Measurements from ENCODE around the gene MSMB.

The MSMB gene

GRCh38 chr10:46040004-46040403 lies 6.1 kb downstream of the MSMB start:
- TF ChIP-seq CTCF (IDR thresholded peaks at IDR 0.05; ENCODE audit: unreplicated experiment in 3 of 3), result no peak
- peaks cover 5% of the 10 kb centered on the region for H3K27me3 Mint-ChIP-seq (ENCODE audit: low read depth)
- no peak overlapping the region for H3K27ac Mint-ChIP-seq
- H3K36me3 Mint-ChIP-seq (ENCODE audit: low read depth), result no peaks in the 10 kb centered on the region
- H3K9me3 Mint-ChIP-seq, result no peaks in the 10 kb centered on the region
- H3K4me1 Mint-ChIP-seq, result no peaks in the 10 kb centered on the region
- no peak overlapping the region for H3K4me3 Mint-ChIP-seq

- Mint-ChIP-seq H3K27ac (no peak overlapping the region), H3K9me3 (no peaks in the 10 kb centered on the region), H3K4me3 (no peak overlapping the region)
Observed at GRCh38 chr10:46037107-46037825, 8.8 kb downstream of the MSMB start.

GRCh38 chr10:46035923-46036849 lies 9.9 kb downstream of the MSMB start:
- Mint-ChIP-seq H3K27me3 (ENCODE audit: low read depth) (no peaks in the 10 kb centered on the region), H3K9me3 (no peaks in the 10 kb centered on the region), H3K4me3 (no peak overlapping the region), H3K36me3 (ENCODE audit: low read depth) (no peaks in the 10 kb centered on the region), H3K27ac (no peak overlapping the region), H3K4me1 (no peaks in the 10 kb centered on the region)
- TF ChIP-seq CTCF (IDR thresholded peaks at IDR 0.05; ENCODE audit: unreplicated experiment in 3 of 3), result no peak

More at GRCh38 chr10:46037107-46037825, 8.8 kb downstream of the MSMB start:
- no peaks in the 10 kb centered on the region for H3K36me3 Mint-ChIP-seq (ENCODE audit: low read depth)
- no peaks in the 10 kb centered on the region for H3K4me1 Mint-ChIP-seq
- H3K27me3 Mint-ChIP-seq (ENCODE audit: low read depth), result no peaks in the 10 kb centered on the region
- no peak for TF ChIP-seq CTCF (IDR thresholded peaks at IDR 0.05; ENCODE audit: unreplicated experiment in 3 of 3)

GRCh38 chr10:46033602-46034011 lies 12.5 kb downstream of the MSMB start:
- H3K4me3 Mint-ChIP-seq, result no peak overlapping the region
- H3K4me1 Mint-ChIP-seq, result peaks cover 17% of the 10 kb centered on the region

More at GRCh38 chr10:46033602-46034011, 12.5 kb downstream of the MSMB start:
- TF ChIP-seq CTCF (IDR thresholded peaks at IDR 0.05; ENCODE audit: unreplicated experiment in 3 of 3), result no peak
- Mint-ChIP-seq H3K9me3 (no peaks in the 10 kb centered on the region), H3K27ac (no peak overlapping the region), H3K36me3 (ENCODE audit: low read depth) (no peaks in the 10 kb centered on the region), H3K27me3 (ENCODE audit: low read depth) (no peaks in the 10 kb centered on the region)
